DLD1 (cell line): ENCODE data around the gene EIF2A.
"Not testable (repeated sequence)": the region's sequence is repeated elsewhere in the genome, so short reads cannot be mapped to it uniquely, and the experiment has no call there.

Source experiments
- in situ Hi-C: cut with HindIII; loops from 2 replicates; pipeline ENCODE4 v1.10.0; 2017; ENCODE audit warnings: low sequenced_read_pairs

Gene EIF2A

DNA sequence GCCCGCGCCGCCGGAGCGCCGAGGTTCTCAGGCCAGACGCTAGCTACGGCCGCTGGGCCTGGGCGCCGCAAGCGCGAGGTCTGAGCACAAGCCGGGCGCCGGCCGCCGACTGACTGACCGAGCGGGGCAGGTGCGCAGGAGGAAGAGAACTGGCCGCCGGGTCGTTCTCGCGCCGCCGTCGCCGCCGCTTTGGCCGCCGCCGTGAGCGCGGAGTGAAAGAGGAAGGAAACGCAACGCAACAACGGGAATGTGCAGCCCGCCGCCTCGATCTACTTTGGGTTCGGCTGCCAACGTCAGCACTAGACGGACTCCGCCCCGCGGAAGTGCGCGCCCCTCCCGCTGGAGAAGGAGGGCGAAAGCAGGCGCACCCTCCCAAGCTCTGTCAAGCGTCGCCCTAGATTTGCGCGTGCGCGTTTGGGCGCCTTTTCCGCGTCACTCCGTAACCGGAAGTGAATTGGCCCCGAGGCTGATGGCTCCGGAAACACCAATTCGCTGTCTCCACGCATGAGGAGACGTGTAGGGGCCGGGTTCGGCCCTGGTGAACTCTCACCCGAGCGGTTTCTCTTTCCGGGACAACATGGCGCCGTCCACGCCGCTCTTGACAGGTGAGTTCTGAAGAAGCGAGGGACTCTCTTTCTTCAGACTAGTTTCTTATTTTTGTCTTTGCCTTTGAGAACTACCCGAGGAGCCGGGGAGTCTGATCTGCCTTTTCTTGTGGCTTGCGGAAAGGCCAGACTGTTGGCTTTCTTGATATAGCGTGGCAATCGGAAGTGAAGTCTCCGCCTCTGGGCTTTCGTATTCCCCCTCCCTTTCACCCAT, at the start of gene EIF2A, which contains the start of gene SERP1:
TSS of gene EIF2A (plus strand) at position 562 of the 819 bp plus-strand sequence. CDS start at position 578, 16 bp downstream.
TSS of gene SERP1 (minus strand) at position 271 of the 819 bp plus-strand sequence. CDS start 361 bp downstream, outside the sequence.
- in situ Hi-C loops: no loop called here

DNA sequence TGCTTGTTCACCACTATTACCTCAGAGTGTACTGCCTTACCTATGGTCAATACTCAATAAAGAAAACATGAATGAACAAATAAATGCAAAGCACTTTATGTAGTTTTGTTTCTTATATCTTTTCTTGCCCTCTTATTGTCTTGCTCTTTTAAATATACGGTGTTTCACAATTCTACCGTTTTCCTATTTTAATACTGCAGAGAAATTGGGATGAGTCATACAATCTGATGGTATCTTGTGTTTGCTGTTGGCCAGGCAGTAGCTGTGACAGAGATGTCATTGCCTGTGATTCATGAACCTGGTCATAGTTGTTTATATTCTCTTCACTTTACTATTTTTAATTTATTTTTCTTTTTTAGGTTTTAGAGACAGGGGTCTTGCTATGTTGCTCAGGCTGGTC, 48.6 kb upstream of the EIF2A start:
- in situ Hi-C loops: loop anchor here (25.0 kb wide), 1 partner anchor 261 kb away; no protein-coding TSS in a partner anchor

DNA sequence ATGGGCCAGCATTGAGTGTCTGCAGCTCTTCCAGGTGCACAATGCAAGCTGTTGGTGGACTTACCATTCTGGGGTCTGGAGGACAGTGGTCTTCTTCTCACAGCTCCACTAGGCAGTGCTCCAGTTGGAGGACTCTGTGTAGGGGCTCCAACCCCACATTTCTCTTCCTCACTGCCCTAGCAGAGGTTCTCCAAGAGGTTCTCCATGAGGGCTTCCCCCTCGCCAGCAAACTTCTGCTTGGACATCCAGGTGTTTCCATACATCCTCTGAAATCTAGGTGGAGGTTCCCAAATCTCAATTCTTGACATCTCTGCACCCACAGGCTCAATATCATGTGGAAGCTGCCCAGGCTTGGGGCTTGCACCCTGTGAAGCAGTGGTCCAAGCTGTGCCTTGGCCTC, 45.6 kb upstream of the EIF2A start:
- in situ Hi-C loops: not testable (repeated sequence)

DNA sequence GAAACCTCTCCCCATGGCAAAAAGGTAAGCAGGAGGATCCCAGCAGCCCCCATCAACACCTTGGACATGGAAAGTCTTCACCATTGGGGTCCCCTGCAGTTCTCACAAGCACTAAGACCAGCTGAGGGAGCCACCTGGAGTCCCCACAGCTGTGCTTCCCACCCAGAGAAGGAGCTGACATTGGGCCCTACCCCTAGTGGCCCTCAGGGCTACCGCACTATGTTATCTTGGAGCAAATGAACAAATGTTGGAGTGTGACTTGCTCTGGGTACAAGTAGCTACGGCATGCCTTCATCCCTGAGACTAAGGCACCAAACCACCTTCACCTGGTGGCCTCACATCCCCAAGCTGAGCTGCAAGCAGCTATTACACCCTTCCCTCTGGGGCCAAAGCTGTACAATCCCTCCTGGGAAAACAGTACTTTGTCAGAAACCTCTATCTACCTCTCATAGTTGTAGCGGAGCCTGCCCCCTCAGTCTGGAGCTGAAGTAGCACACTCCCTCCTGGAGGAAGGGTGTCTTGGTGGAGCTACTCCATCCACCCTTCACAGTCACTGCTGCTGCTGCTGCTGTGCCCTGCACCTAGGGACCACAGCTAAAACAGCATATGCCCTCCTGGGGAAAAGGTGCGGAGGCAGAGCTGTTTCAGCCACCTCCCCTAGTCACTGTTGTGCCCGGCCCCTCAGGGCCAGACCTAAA, 43.0 kb upstream of the EIF2A start:
- in situ Hi-C loops: no loop called here

DNA sequence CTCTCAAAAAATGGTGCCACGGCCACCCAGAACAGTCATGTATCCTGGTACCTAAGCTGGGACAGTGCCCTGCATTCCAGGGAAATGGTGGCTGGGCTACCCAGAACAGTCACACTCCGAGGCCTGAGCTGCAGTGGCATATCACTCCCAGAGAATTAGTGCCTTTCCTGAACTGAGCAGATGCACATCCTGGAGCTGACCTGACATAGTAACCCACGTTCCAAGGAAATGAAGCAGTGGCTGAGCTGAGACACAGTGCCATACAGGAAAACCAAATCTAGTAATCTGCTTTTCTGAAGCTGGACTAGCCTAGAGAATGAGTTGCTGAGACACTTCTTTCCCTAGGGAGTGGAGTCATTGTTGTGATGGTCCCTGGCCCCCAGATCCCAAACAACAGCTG, 42.1 kb upstream of the EIF2A start:
- in situ Hi-C loops: no loop called here

DNA sequence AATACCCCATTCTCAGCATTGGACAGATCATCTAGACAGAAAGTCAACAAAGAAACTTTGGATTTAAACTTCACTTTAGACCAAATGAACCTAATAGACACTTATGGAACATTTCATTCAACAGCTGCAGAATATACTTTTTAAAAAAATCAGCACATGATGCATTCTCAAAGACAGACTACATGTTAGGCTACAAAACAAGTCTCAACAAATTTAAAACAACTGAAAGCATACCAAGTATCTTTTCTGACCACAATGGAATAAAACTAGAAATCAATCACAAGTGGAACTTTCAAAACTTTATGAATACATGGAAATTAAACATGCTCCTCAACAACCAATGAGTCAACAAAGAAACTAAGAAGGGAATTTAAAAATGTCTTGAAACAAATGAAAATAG, 38.2 kb upstream of the EIF2A start:
- in situ Hi-C loops: no loop called here

DNA sequence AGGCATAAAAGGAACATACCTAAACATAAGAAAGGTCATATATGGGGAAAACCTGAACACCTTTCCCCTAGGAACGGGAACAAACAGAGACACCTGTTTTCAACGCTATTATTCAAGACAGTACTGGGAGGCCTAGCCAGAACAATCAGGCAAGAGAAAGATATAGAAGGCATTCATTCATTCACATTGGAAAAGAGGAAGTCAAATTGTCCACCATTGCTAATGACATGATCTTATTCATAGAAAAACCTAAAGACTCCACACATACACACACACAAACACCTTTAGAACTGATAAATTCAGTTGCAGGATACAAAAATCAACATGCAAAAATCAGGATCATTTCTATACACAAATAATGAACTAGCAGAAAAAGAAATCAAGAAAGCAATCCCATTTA, 36.8 kb upstream of the EIF2A start:
- in situ Hi-C loops: no loop called here

DNA sequence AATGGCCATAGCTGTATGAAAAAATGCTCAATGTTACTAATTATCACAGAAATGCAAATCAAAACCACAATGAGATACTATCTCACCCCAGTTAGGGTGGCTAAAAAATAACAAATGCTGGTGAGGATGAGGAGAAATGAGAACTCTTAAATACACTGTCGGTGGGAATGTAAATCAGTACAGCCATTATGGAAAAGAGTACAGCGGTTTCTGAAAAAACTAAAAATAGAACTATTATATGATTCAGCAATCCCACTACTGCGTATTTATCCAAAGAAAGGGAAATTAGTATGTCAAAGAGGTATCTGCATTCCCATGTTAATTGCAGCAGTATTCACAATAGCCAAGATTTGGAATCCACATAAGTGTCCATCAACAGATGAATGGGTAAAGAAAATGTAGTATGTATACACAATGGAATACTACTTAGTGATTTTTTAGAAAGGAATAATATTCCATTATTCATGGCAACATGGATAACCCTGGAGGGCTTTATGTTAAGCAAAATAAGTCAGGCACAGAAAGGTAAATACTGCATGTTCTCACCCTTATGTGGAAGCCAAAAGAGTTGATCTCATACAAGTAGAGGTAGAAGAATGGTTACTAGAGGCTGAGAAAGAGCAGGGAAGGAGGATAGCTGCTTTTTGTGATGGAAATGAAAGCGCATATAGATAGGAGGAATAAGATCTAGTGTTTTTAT, 35.3 kb upstream of the EIF2A start:
- in situ Hi-C loops: no loop called here

DNA sequence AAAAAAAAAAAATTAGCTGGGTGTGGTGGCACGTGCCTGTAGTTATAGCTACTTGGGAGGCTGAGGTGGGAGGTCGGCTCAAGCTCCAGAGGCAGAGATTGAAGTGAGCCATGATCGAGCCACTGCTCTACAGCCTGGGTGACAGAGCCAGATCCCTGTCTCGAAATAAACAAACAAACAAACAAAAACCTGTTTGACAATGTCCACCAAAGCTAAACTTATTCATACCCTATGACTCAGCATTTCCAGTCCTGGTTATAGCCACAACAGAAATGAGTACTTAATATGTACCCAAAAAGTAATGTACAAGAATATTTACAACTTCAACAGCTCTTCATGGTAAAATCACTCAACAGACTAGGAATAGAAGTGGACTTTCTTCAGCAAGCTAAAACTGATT, 31.4 kb upstream of the EIF2A start:
- in situ Hi-C loops: no loop called here

DNA sequence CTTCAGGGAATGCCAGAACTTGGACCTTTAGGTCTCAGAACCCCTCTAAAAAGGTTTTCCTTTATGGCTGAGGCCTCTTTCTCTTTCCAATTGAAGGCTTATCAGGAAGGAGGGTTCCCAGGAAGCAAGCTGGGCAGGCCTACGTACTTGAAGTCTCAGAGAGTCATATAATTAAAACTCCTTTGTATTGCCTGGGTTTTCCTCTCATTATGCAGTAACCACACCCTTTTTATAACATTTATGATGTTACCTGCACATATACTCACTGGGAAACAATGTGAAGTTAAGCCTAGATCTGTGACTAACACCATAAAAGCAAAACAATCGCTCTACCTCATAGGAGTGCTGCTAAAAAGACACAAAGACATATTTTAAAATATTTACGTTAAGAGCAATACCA, 27.6 kb upstream of the EIF2A start:
- in situ Hi-C loops: no loop called here

DNA sequence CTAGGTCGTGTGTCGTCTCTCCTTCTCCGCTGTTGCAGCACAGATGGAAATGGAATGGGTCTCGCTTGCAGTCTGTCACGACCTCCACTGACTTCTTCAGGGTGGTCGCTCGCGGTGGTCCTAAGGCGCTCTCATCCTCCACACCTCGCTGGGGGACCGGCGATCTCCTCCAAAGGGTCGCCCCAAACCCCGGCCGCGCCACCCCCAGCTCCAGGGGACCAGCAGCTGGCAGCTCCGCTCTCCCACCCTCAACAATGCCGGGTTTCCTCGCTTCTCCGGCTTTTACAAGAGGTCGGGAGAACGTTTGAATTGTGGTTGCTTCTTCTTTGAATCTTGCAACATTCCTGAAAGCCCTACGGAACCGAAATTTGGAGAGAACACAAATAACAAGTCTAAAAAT, 26.2 kb upstream of the EIF2A start:
- in situ Hi-C loops: no loop called here

DNA sequence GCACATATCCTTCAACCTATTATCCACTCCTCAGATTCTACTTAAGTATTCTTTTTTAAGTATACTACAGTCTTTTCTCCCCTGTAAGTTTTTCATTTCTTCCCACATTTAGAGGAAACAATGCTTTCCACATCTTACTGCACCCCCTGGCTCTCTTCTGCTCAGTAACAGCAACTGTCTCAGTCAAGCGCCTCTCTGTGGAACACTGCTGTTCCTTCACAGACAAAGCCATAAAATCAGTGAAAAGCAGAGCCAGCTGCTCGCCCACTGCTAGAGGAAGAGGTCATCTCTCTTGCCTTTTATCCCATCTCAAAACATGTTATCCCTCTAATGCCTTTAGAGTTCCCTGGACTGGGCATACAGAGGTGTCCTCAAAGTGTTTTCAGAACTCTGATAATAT, 25.1 kb upstream of the EIF2A start:
- in situ Hi-C loops: no loop called here

DNA sequence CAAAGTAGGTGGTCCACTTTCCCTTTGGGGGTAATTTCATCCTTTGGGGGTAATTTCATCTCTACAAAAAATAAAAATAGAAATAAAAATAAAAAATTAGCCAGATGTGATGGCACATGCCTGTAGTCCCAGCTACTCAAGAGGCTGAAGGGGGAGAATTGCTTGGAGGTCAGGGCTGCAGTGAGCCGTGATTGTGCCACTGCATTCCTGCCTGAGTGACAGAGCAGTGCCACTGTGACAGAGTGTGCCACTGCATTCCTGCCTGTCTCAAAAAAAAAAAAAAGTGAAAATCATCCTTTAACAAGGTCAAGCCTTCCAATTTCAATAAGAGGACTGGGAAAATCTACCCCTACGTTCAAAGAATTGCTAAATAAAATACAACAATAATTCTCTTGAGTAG, 23.0 kb upstream of the EIF2A start:
- in situ Hi-C loops: no loop called here

DNA sequence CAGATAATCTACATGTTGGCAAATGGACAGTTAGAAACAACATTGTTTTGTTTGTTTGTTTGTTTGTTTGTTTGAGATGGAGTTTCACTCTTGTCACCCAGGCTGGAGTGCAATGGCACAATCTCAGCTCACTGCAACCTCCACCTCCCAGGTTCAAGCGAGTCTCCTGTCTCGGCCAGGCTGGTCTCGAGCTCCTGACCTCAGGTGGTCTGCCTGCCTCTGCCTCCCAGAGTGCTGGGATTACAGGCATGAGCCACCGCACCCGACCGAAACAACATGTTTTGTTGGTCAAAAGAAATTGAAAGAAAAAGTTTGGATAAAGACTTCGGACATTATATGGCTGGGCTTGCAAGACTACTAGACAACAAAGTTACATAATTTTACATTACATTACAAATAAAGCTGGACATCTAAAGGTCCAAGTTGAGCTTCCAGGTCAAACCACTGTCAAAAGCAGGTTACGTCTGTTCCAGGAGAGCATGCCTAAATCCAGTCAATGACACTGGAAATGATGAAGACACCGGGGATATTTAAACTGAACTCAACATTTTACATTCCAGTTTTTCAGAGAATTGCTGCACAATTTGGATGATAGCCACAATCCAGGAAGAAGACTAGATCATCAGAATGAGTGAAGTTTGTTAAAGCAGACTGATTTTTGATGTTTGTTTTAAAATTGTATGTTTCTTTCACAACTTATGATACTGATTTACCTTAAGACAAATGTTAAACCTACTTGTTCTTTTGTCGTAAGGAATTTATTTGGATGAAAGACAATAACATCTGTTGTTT, 18.9 kb upstream of the EIF2A start:
- in situ Hi-C loops: no loop called here

DNA sequence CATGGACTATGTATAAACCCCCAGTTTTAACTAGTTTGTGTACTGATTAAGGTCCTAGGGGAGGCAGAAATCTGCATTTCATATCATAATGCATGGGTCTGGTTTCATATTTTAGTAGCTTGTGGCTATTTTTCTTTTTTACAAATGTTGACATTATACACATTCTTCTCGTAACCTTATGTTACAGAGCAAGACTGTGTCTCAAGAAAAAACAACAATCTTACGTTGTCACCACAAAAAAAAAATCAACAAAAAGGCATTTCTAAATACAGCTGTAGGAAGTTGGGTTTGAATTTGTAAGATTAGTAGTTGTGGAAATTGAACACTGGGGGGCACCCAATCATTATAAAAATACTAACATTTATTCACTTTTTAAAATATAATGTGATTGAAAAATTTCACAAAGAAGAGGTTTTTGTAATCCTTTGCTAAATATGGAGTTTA, 18.2 kb upstream of the EIF2A start:
- in situ Hi-C loops: no loop called here

DNA sequence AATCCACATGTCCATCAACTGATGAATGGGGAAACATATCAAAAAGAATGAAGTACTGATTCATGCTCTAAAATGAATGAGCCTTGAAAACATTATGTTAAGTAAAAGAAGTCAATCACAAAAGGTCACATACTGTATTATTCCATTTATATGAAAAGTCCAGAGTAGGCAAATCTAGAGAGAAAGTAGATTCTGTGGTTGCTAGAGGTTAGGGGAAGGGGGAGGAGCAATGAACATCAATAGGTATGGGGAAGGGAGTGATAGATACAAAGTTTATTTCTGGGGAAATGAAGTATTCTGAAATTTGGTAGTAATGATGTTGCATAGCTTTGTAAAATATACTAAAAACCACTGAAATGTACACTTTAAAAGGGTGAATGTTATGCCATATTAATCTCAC, 14.8 kb upstream of the EIF2A start:
- in situ Hi-C loops: no loop called here

DNA sequence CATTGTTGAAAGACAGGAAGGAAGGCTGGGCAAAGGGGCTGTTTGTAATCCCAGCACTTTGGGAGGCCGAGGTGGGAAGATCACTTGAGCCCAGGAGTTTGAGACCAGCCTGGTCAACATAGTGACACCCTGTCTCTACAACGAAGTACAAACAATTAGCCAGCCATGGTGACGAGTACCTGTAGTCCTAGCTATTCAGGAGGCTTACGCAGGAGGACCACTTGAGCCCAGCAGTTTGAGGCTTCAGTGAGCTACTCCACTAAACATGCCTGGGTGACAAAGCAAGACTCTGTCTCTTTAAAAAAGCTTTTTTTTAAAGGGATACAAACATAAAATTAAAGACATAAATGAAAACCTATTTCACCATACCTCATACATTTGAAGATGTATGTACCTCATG, 11.4 kb upstream of the EIF2A start:
- in situ Hi-C loops: loop anchor here (5.0 kb wide), 1 partner anchor 58 kb away; no protein-coding TSS in a partner anchor

DNA sequence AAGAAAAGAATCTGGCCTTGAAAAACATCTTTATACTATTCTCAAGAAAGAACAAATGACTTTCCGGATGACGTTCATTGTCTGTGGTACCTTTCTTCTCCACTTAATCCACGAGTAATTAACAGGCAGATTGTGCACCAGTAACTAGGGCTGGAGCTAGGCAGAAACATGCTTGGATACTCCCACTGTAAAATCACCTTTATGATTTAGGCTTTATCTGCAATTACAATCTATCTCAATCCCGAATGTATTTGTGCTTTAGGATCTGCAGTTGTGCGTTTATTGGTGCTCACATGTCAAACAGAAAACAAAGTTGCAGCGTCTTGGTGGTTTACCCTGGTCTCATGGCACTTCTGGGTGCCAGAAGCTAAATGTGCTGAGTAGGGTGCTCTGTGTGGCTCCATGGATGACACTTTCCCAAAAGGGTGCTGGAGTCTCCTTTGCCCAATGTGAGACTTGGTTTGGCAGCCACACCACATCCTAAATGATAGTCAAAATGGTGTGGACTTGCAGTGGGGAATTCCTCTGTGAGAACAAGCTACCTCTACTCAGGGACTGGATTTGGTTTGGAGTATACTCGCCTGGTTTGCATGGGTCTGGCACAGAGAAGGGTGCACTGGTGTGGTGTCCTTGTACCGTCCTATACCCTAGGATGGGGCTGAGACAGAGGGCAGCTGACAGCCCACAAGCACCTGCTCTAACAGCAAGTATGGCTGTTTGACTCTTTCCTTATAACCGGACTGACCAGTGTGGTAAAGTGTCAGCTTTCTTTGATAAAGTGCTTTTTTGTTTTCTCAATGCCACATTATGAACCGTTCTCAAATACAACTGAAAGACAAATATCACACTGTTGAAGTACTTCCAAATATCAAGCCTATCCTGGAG, 8.0 kb upstream of the EIF2A start:
- in situ Hi-C loops: loop anchor here (5.0 kb wide), 1 partner anchor 61 kb away; no protein-coding TSS in a partner anchor

DNA sequence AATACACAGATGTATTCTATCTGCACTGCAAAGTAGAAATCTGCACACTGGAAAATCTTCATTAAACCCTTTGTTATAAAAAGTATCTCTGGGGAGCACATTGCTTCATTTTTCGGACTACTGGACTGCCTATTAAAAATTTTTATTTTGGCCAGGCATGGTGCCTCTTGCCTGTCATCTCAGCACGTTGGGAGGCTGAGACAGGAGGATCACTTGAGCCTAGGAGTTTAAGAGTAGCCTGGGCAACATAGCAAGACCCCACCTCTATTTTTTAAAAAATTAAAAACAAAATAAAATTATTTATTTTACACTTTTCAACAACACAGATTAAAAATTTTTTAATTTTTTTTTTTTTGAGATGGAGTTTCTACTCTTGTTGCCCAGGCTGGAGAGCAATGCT, 6.3 kb upstream of the EIF2A start:
- in situ Hi-C loops: no loop called here

DNA sequence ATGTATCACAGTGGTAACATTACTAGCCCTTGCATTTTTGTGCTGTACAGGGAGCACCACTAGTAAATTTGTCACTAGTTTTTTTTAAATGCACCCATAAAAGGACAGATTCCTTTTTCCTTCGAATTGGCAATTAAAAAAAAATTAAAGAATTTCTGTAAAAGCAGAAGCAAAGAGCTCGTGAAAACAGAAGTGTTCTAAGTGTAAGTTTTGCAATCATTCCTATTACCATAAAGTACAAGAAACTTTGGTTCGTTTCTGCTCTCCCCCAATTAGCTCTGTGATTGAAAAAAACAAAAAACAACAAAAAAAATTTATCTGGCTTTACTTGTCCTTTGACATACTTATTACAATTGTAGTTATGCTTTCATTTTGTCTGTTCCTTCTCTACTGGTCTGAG, 5.6 kb upstream of the EIF2A start:
- in situ Hi-C loops: no loop called here
